Smooth muscle cell (in vitro differentiated cells): ENCODE data around the gene FNDC11. TPM values are rescaled to one million over a fixed set of nuclear protein-coding genes. Genes with fewer than 3 reads are reported as not detected.

Source experiments
- DNase-seq: peaks from one replicate; lab custom pipeline; 2025; ENCODE audit not compliant: unreplicated experiment; lab: John Stamatoyannopoulos, UW
- H2AFZ ChIP-seq: fragments of 200-600 bp; sonication (generic); 2 replicates; pipeline ENCODE4 v1.6.0; 2016; ENCODE audit warnings: antibody characterized with exemption, low read depth, mild to moderate bottlenecking
- H3F3A ChIP-seq: fragments of 200-600 bp; sonication (generic); 2 replicates; pipeline ENCODE4 v1.6.0; 2017; ENCODE audit warnings: antibody characterized with exemption, low read depth
- H3K27ac ChIP-seq: fragments of 200-600 bp; sonication (generic); 2 replicates; pipeline ENCODE4 v1.5.1; 2016; ENCODE audit warnings: low read depth, mild to moderate bottlenecking
- H3K27me3 ChIP-seq: fragments of 200-600 bp; sonication (generic); 2 replicates; pipeline ENCODE4 v1.6.1; 2016; ENCODE audit warnings: low read depth, mild to moderate bottlenecking
- H3K36me3 ChIP-seq: fragments of 200-600 bp; sonication (generic); 2 replicates; pipeline ENCODE4 v1.5.1; 2016; ENCODE audit warnings: low read depth
- H3K4me1 ChIP-seq: fragments of 200-600 bp; sonication (generic); 2 replicates; pipeline ENCODE4 v1.5.1; 2016; ENCODE audit warnings: low read depth
- H3K4me2 ChIP-seq: fragments of 200-600 bp; sonication (generic); 2 replicates; pipeline ENCODE4 v1.6.0; 2016; ENCODE audit warnings: mild to moderate bottlenecking
- H3K4me3 ChIP-seq: fragments of 200-600 bp; sonication (generic); 2 replicates; pipeline ENCODE4 v1.5.1; 2016; ENCODE audit warnings: mild to moderate bottlenecking
- H3K79me2 ChIP-seq: fragments of 200-600 bp; sonication (generic); 2 replicates; pipeline ENCODE4 v1.6.0; 2016; ENCODE audit warnings: low read depth, mild to moderate bottlenecking
- H3K9ac ChIP-seq: fragments of 200-600 bp; sonication (generic); 2 replicates; pipeline ENCODE4 v1.6.0; 2016; ENCODE audit warnings: low read depth
- H3K9me3 ChIP-seq: fragments of 200-600 bp; sonication (generic); replicated peaks from 2 replicates; pipeline ENCODE4 v1.5.1; 2016; ENCODE audit warnings: low read depth
- H4K20me1 ChIP-seq: fragments of 200-600 bp; sonication (generic); 2 replicates; pipeline ENCODE4 v1.6.0; 2016; ENCODE audit warnings: low read depth
- CTCF ChIP-seq: fragments of 200-600 bp; sonication (generic); IDR thresholded peaks from 2 replicates; pipeline ENCODE4 v1.5.1; 2017; ENCODE audit warnings: borderline replicate concordance, mild to moderate bottlenecking, antibody characterized with exemption; ENCODE audit not compliant: insufficient read depth, poor library complexity, severe bottlenecking
- WGBS: methylation state at CpG from one replicate; pipeline ENCODE4 v1.1.7; 2016; ENCODE audit warnings: low lambda C conversion rate; 5-methylcytosine and 5-hydroxymethylcytosine counted together
- polyA plus RNA-seq: library from polyadenylated mRNA; unstranded; fragments of >200 nt; fragmentation: Nextera tagmentation; extraction: Ambion mirVana; gene quantifications from 2 replicates; pipeline ENCODE4 v1.2.1, GENCODE V29; 2016
- total RNA-seq: library from RNA; depleted of rRNA; stranded (reverse); fragments of >200 nt; gene quantifications from 2 replicates; pipeline ENCODE4 v1.2.3, GENCODE V29; 2014

Gene FNDC11
- total and polyA plus RNA-seq, 2 experiments from 2014 or later, result 0.72 to 3.6 TPM

GRCh38 chr20:63586797-63587196 is 32.8 kb downstream of the FNDC11 start:
- H3K36me3 ChIP-seq, result no peaks in the 10 kb centered on the region
- no peaks in the 10 kb centered on the region for H3K9me3 ChIP-seq
- H3K9ac ChIP-seq, result no peak overlapping the region
- DNase-seq, result no peak
- H3K79me2 ChIP-seq, result no peaks in the 10 kb centered on the region
- no peak for TF ChIP-seq CTCF
- H3K27ac ChIP-seq, result no peak overlapping the region
- no peak overlapping the region for H2AFZ ChIP-seq
- no peak overlapping the region for H3K4me2 ChIP-seq
- 96% methylated on average over 16 of the region's 17 CpGs for WGBS
- no peak overlapping the region for H3K4me3 ChIP-seq
- no peaks in the 10 kb centered on the region for H3K4me1 ChIP-seq
- no peaks in the 10 kb centered on the region for H4K20me1 ChIP-seq
- no peaks in the 10 kb centered on the region for H3K27me3 ChIP-seq
- H3F3A ChIP-seq, result no peaks in the 10 kb centered on the region

DNA sequence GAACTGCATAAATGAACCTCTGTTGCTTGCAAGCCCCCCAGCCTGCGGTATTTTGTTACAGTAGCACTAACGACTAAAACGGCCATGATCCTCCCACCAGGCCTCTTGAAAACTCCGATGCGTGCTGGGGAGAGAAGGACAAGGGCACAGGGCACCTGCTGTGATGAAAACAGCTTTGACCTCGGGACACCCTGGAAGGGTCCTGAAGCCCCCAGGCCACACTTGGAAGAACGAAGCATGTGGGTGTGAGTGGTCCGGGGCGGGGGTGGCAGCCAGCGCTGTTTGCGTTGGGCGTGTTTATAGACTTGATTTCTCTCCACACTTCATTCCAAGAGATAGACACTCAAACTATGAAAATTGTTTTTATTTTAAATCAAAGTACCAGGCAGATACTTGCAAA is 33.3 kb downstream of the FNDC11 start:
- WGBS, result 95% methylated on average over 12 of the region's 12 CpGs
- Histone ChIP-seq H3F3A (no peaks in the 10 kb centered on the region), H3K4me2 (no peak overlapping the region), H2AFZ (no peak overlapping the region), H3K27ac (no peak overlapping the region), H3K4me3 (no peak overlapping the region), H3K9ac (no peak overlapping the region), H3K27me3 (no peaks in the 10 kb centered on the region), H3K36me3 (no peaks in the 10 kb centered on the region), H3K79me2 (no peaks in the 10 kb centered on the region), H3K4me1 (no peaks in the 10 kb centered on the region), H3K9me3 (no peaks in the 10 kb centered on the region), H4K20me1 (no peaks in the 10 kb centered on the region)
- DNase-seq, result no peak
- TF ChIP-seq CTCF, result no peak

GRCh38 chr20:63587776-63588591 is 34.0 kb downstream of the FNDC11 start:
- H3K4me3 ChIP-seq, result no peak overlapping the region
- H2AFZ ChIP-seq, result no peak overlapping the region
- H3K9ac ChIP-seq, result no peak overlapping the region
- no peaks in the 10 kb centered on the region for H3K27me3 ChIP-seq
- H3K9me3 ChIP-seq, result no peaks in the 10 kb centered on the region
- H4K20me1 ChIP-seq, result no peaks in the 10 kb centered on the region
- no peaks in the 10 kb centered on the region for H3F3A ChIP-seq
- 92% methylated on average over 19 of the region's 19 CpGs for WGBS
- H3K4me2 ChIP-seq, result no peak overlapping the region
- no peak overlapping the region for H3K27ac ChIP-seq
- H3K4me1 ChIP-seq, result no peaks in the 10 kb centered on the region
- DNase-seq, result no peak
- no peaks in the 10 kb centered on the region for H3K36me3 ChIP-seq
- TF ChIP-seq CTCF, result no peak
- no peaks in the 10 kb centered on the region for H3K79me2 ChIP-seq

DNA sequence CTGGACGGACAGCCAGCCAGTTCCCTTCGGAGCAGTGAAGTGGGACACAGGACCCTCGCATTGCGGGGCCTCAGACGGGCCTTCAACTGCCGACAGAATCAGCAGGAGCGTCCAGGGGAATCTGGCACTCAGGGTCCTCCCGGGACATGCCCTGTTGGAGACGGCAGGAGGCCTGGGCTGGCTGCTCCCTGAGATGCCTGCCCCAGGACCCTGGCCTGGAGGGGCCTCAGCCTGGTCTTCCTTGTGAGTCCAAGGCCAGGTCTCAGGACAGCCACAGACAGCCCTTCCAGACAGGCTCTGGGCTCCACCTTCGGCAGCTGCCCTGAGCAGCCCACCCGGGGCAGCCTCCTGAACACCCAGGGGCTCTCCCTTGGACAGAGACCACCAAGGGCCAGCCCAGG is 34.7 kb downstream of the FNDC11 start:
- H3F3A ChIP-seq, result no peaks in the 10 kb centered on the region
- no peak for DNase-seq
- H4K20me1 ChIP-seq, result no peaks in the 10 kb centered on the region
- H3K79me2 ChIP-seq, result no peaks in the 10 kb centered on the region
- WGBS, result 96% methylated on average over 11 of the region's 11 CpGs
- no peaks in the 10 kb centered on the region for H3K4me1 ChIP-seq
- no peak overlapping the region for H3K9ac ChIP-seq
- H3K27me3 ChIP-seq, result no peaks in the 10 kb centered on the region
- TF ChIP-seq CTCF, result no peak
- H2AFZ ChIP-seq, result no peak overlapping the region
- H3K27ac ChIP-seq, result no peak overlapping the region
- H3K4me2 ChIP-seq, result no peak overlapping the region
- H3K4me3 ChIP-seq, result no peak overlapping the region
- no peaks in the 10 kb centered on the region for H3K9me3 ChIP-seq
- H3K36me3 ChIP-seq, result no peaks in the 10 kb centered on the region
